Stimulated activated CD8-positive, alpha-beta memory T cell treated with anti-CD3 and anti-CD28 coated beads, Interleukin-4, amount 100 ng/mL, for 4 hours (primary cell): ENCODE results near the gene MSLN.

Experiments
- DNase-seq, 2 donors: peaks; one replicate each; pipeline ENCODE4 v3.0.0-alpha.2; 2020; ENCODE audit warnings: low read depth in 2 of 2, low spot score in 1 of 2

MSLN gene

DNA sequence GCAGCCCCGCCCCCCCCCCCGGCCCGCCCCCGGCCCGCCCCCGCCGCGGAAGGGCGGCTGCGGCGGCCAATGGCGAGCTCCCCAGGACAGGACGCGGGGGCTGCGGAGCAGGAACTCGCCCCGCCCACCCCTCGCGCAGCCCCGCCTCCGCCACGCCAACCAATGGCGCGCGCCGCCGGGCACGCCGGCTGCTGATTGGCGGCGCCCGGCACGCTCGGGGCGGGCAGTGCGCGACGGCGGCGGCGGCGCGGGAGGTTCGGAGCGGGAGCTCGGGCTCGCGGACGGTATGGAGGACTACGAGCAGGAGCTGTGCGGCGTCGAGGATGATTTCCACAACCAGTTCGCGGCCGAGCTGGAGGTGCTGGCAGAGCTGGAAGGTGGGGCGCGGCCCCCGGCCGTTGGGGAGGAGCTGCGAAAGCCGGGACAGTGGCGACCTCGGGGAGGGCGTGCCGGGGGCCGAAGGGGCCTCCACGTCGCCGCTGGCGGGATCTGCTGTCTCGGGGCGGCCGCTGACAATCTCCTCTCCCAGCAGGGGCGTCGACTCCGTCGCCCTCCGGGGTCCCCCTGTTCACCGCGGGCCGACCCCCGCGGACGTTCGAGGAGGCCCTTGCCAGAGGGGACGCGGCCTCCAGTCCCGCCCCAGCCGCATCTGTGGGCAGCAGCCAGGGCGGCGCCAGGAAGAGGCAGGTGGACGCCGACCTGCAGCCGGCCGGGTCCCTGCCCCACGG is 28.0 kb downstream of the MSLN start, which contains the start of gene CHTF18:
TSS of gene CHTF18 (plus strand) at position 222 of the 728 bp plus-strand sequence. CDS start at position 287, 65 bp downstream.
- peak; percentile 82 to 85 for DNase-seq

DNA sequence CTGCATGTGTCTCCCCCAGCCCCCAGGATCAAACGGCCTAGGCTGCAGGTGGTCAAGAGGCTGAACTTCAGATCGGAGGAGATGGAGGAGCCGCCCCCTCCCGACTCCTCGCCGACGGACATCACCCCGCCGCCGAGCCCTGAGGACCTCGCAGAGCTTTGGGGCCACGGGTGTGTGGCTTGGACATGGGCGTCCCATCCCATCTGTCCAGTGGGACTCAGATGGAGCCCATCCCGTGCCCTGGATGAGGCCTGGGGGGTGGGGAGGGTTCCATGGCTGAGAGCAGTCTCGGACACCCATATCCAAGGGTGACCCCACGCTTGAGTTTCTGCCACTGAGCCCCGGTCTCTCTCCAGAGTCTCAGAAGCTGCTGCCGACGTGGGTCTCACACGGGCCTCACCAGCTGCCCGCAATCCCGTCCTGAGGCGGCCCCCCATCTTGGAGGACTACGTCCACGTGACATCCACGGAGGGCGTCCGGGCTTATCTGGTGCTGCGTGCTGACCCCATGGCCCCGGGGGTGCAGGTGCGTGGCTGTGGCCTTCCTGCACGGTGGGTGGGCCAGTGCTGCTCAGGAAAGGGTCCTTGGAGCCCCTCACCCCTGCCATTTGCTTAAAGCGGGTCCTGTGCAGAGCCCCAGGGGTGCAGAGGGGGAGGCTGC is 28.8 kb downstream of the MSLN start:
- no peak for DNase-seq

GRCh38 chr16:790086-790485 is 29.6 kb downstream of the MSLN start:
- no peak for DNase-seq

DNA sequence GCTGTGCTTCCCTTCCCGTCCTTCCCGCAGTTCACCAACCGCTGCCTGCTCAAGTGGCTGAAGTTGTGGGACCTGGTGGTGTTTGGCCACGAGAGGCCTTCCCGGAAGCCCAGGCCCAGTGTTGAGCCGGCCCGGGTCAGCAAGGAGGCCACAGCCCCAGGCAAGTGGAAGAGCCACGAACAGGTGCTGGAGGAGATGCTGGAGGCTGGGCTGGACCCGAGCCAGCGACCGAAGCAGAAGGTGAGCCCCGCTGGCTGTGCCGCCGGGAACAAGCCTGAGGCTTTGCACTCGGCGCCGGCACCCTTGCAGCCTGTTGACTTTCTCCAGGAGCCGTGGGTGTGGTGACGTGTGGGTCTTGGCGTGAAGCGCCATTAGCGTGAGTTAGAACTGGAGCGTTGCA is 30.6 kb downstream of the MSLN start:
- DNase-seq, result no peak

- no peak for DNase-seq
Measured at GRCh38 chr16:792221-792995, 31.9 kb downstream of the MSLN start.

GRCh38 chr16:793414-793813 is 32.9 kb downstream of the MSLN start:
- no peak for DNase-seq

DNA sequence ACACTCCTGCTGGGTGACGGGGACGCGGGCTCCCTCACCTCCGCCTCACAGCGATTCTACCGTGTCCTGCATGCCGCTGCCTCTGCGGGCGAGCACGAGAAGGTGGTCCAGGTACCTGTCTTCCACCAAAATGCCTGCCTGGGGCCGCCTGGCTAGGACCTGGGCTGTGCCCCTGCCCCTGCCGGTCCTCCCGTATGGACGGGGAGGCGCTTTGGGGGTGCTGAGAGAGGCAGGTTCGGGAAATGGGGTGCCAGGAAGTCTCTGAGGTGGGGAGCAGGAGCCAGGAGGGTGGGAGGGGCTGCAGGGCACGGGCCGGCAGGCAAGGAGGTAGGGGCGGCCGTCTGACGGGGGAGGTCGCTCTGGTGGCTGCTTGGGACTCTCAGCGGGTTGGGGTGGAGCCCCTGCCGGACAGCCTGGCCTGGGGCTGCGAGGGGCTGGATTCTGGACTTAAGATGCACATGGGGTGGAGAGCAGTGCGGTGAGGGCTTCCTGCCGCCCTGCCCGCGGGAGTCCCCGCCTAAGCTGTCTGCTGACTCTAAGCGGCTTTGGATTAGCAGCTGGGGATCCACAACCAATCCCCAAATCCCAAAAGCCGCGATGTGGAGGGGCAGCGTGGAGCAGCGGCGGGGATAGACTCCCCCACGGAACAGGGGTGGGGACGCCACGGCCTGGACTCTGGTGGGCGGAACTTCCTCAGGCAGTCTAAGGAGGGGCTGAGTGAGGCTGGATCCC is 33.7 kb downstream of the MSLN start:
- DNase-seq, result no peak

DNA sequence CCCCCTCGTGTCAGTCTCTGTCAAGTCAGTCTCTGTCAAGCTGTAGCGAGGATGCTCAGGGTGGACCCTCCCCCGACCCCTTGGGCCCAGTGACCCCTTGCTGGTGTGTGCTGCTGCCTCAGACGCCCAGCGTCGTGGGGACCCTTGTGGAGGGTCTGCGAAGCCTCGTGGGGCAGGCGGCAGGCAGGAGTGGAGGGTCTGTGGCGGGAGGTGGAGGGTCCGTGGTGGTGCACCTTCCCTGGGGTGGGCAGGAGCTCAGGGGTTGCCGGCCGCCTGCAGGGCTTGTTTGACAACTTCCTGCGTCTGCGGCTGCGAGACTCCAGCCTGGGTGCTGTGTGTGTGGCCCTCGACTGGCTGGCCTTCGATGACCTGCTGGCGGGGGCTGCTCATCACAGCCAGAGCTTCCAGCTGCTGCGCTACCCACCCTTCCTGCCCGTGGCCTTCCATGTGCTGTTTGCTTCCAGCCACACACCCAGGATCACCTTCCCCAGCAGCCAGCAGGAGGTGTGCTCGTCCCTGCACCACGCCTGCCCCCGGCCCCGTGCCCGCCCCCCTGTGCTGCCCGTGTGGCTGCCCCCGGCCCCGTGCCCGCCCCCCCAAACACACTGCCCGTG is 34.4 kb downstream of the MSLN start:
- no peak for DNase-seq

DNA sequence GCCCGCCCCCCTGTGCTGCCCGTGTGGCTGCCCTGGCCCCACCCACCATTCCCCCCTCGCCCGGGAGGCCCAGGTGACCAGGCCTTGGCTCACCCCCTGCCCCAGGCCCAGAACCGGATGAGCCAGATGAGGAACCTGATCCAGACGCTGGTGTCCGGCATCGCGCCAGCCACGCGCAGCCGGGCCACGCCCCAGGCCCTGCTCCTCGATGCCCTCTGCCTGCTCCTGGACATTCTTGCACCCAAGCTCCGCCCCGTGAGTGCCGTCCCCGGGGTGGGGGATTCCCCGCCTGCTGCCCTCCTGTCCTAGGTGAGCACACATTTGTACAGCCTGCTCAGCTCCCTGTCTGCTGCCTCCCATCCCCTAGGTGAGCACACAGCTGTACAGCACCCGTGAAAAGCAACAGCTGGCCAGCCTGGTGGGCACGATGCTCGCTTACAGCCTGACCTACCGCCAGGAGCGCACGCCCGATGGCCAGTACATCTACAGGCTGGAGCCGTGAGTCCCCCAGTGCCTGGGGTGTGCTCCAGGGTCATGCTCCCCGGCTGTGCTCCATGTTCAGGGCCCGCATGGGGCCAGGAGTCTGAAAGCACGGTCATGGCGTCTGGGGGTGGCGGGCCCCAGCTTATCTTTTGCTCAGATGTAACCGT is 35.2 kb downstream of the MSLN start:
- DNase-seq, result no peak

- DNase-seq, result no peak
Measured at GRCh38 chr16:796296-797119, 36.0 kb downstream of the MSLN start.

DNA sequence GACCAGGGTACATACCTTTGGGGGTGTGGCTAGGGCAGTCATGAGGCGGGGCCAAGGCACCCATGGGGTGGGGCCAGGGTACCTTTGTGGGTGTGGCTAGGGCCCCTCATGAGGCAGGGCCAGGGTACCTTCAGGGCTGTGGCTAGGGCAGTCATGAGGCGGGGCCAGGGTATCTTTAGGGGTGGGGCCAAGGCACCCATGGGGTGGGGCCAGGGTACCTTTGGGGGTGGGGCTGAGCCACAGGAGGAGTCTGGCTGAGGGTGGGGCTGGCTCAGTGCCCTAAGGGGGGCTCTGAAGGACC is 36.5 kb downstream of the MSLN start:
- DNase-seq, result no peak

- no peak for DNase-seq
Measured at GRCh38 chr16:797686-798085, 37.2 kb downstream of the MSLN start.

DNA sequence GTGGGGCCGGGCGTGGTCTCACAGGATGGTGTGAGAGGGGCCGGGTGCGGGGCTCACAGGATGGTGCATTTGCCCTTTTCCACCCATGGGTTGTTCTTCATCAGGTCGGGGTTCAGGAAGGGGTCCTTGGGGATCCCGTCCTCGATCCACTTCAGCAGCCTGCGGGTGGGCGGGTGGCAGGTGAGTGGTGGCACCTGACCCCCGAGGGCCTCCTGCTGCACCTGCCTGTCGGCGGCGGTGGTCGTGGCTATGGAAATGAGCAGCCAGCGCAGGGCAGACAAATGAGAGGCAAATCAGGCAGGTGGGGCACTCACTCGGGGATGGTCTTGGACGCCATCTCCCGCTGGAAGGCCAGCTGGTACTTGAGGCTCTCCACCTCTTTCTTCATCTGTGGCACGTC is 38.1 kb downstream of the MSLN start:
- DNase-seq, result no peak

DNA sequence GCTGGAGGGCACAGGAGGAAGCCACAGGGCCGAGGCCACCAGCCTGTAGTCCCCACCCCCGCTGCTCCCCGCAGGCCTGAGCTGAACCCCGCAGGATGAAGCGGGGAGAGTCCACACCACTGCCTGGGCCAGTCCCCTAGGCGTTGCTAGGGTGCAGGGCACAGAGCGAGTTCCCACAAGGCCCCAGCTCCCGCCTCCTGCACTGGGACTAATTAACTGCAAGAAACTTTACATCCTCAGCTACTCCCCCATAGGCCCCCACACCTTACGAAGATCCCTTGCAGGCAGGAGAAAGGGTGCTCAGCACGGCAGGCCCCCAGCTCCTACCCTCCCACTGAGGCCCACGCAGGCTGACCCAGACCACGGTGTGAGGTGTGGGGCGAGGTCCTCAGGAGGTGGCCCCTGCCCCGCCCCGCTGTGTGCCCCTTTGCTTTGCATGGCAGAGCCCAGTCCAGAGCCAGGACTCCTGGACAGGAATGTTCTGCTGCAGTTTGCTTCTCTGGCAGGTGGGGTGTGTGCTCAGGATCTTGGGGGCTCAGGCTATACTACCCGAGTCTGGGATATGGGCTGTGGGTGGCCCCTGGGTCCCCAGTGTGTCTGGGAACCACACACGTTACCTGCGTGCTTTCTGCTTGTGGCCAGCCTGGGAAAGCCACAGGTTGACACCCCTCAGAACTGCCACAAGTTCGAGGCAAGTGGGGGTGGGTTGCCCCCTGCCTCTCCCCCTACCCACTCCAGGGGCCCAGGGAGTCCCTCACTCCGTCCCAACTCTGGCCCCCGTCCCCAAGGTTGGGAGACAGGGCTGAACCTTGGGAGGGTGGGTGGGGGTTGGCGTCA is 38.8 kb downstream of the MSLN start:
- no peak for DNase-seq

DNA sequence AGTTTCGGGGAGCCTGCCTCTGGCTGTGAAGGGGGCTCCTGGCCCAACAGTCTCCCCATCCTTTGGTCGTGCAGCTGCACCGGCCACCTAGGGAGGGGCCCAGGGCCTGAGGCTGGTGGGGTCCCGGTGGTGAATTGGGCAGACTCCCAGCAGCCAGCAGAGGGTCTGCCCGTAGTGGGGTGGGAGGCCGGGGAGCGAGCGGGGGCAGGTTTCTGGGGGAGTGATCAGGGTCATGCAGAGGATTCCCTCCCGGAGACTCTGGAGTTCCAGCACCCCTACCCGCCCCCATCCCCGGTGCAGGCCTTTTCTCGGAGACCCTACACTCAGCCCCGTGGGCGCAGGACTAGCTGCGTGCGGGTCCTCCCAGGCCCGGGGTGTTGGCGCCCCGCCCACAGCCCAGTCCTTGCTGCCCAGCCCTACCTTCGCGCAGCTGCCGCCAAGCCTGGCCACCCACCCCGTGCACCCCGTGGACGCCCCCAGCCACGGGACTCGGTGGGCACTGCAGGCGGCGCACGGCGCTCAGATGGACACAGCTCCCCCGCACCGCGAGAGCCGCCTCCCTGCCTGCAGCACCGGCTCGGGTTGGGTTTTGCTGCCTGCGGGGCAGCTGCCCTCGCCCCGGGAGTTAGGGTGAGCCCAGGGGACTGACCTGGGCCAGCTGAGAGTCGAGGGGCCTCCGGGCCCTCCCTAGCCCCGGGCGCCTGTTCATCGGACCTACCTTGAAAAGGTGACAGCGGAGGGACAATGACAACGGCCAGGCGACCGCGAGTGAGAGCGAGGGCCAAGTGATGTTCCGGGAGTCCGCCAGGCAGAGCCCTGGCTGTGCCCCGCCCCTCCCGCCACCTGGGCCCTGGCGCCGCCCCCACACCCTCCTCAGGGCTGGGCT is 39.7 kb downstream of the MSLN start, which contains the start of gene GNG13:
TSS of gene GNG13 (minus strand) at position 787 of the 886 bp plus-strand sequence. CDS start 1,657 bp downstream, outside the sequence.
- DNase-seq, result no peak

GRCh38 chr16:800834-801511 is 40.4 kb downstream of the MSLN start:
- no peak for DNase-seq
